CD4-positive, alpha-beta T cell treated with Interleukin-6 at 100 ng/mL for 8 hours (primary cell): ENCODE data around the gene EDEM1.
"Not testable (repeated sequence)": the region's sequence is repeated elsewhere in the genome, so short reads cannot be mapped to it uniquely, and the experiment has no call there.

Source experiments
- DNase-seq: peaks from one replicate; pipeline ENCODE4 v3.0.0-alpha.2; 2020; ENCODE audit warnings: mixed read lengths, low spot score

EDEM1 gene

GRCh38 chr3:5172018-5172417 lies 15.5 kb upstream of the EDEM1 start:
- DNase-seq = no peak

DNA sequence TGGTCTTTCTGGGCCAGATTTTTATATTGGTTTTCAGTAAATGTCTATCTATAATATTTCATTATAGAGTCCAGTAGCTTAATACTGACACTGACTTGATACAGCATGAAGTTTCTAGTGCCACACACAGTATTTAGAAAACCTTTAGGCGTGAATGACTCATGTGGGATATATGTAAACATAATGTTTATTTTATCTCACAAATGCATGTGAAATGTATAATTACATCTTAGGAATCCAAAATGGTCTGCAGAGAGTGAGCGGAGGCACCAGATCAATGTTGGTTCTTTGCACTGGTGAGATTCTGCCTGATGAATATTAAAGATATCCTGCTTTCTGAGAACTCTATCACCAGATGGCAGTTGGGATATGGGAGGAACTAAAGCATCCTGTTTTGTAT lies 8.5 kb upstream of the EDEM1 start:
- not testable (repeated sequence) for DNase-seq

GRCh38 chr3:5181469-5182141 lies 5.9 kb upstream of the EDEM1 start:
- DNase-seq = no peak

- DNase-seq = not testable (repeated sequence)
Observed at GRCh38 chr3:5183714-5184113, 3.8 kb upstream of the EDEM1 start.

GRCh38 chr3:5184499-5184898 lies 3.0 kb upstream of the EDEM1 start:
- no peak for DNase-seq

DNA sequence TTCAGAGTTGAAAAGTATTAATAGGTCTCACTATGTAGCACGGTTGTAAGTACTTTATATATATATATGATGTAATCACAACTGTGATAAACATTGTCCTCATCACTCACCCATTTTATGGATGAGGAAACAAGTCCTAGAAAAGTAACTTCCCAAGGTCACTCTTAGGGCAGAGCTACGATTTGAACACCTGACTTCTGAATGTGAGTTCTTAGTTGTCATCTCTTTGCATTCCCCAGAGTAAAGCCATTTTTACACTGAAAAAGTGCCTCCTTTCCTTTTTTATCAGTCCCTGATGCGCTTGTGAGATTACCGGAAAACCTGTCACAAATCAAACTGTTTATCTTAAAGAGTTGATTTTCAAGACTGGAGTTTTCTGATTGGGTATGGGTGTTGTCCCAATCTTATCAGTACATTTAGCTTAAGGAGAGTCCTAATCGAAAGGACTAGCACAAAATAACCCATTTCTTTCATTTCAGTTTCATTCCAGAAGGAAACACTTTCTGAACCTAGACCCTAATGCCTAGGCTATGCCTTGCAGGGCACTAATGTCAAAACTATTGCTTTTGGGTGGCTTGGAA lies 2.3 kb upstream of the EDEM1 start:
- no peak for DNase-seq

GRCh38 chr3:5186089-5186857 lies 1.2 kb upstream of the EDEM1 start:
- DNase-seq = no peak

GRCh38 chr3:5186858-5187155 lies 700 bp upstream of the EDEM1 start:
- no peak for DNase-seq

- peak; percentile 37 for DNase-seq
Observed at GRCh38 chr3:5187920-5188418, 462 bp downstream of the EDEM1 start.

DNA sequence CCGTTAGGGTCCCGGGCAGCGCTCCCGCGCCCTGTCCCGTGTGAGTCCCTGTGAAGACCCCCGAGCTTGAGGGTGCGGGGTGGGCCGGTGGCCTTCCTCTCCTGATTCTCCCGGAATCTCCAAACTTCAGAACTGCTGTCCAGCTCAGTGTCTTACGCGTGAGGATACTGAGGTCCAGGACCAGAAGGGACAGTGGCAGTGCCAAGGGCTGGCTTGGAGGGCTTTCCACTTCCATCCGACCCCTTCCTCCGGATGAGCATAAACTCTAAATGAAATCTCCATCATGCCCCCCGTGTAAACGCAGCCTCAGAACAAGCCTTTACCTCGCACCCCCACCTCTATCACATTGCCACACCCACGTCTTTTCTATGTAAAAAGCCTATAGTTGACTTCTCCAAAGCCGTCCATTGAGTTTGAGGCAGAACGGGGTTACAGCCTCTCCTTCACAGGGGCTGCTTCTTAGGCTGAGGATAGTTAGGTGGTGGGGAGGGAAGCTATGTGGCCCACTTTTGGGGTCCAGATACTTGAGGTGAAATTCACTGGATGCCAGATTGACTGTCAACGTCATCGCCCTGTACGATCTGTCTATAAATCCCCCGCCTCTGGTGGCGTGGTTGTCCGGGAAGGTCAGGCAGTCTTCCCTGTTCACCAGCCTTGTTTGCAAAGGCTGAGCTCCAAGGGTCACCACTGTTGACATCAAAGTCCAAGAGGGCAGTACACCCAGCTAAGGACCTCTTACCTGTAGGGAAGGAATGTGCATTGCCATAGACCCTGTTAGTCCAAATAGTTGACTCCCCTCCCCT lies 1.1 kb downstream of the EDEM1 start:
- peak; percentile 65 for DNase-seq

- no peak for DNase-seq
Observed at GRCh38 chr3:5190147-5190791, 2.8 kb downstream of the EDEM1 start.

- no peak for DNase-seq
Observed at GRCh38 chr3:5191555-5192304, 4.2 kb downstream of the EDEM1 start.

DNA sequence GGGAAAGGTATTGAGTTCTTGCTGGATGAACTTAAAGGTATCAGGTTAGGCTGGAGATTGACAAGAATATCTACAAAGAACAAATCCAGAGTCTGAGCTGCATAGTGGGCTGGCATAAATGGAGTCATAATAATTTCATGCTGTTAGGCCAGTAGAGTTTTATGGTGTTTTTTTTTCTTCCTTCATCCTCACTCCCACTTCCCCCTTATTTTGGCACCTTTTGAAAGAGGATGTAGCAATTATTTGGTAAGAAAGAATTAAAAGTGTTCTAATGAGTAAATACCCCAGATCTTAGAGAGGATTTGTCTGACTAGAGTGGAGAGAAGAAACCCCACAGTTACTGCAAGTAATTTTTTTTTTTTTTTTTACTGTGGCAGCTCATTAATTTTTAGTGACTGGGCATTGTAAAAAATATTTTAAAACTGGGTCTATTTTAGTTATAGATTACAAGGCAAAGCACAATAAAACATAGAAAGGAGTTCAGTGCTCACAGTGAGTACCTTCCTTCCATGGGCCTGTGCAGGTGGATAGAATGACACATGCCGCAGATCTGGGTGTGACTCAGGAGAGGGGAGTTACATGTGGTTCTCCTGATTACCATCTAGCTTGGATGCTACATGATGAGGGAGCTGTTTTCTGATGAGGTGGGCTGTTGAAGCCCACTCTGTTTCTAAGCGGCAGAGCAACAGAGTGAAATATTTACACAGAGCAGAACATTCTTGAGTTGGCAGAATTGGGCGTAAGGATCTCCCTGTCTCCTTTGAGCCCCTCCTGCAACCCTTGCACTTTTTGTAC lies 5.3 kb downstream of the EDEM1 start:
- DNase-seq = no peak

DNA sequence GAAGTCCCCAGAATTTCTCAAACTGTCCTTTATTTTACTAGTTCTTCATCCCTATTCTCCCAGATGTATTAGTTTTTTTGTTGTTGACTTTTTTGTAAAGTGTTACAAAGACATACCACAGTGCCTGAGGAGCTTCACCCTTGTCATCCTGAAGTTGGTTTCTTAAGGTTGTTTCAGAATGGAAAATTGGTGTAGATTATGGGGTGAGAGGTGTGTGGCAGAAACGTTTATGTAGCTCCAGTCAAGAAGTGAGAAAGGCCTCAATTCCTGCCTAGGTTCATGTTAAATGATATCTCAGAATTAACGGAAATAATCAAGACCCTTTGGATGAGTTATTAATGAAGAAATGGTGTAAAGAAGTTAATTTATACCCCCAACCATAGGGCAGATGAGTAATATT lies 6.8 kb downstream of the EDEM1 start:
- no peak for DNase-seq

DNA sequence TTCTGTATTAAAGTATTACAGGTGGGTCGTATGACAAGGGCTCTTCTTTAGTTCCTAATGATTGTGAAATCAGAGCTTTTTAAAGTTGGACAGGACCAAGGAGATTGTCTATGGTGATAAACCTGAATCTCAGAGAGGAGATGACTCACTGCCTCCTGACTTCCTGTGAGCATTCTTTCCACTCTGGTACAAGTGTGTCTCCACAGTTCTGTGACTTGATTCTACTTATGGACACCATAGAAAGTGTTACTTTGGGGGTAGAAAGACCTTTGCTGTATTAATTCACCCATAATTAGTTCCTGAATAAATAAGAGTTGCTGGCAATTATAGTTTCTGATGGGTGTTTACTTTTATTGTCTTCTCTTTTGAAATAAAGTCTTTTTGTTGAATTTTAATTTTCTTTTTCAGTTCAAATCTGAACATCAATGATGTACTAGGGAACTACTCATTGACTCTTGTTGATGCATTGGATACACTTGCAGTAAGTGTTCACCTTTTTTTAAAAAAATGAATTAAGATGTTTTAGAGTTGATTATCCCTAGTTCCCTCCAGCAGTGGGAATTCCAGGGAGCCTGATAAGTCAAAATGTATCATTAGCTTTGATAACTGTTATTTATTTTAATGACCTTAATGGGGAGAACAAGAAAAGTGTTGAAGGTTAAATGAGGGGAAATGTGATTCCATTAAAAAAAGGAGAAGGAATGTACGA lies 7.4 kb downstream of the EDEM1 start:
- peak; percentile 65 for DNase-seq

GRCh38 chr3:5195605-5196004 lies 8.1 kb downstream of the EDEM1 start:
- DNase-seq = peak; percentile 42

- DNase-seq = no peak
Observed at GRCh38 chr3:5197022-5197421, 9.5 kb downstream of the EDEM1 start.

- peak; percentile 75 for DNase-seq
Observed at GRCh38 chr3:5197470-5198312, 10.2 kb downstream of the EDEM1 start.

- DNase-seq = no peak
Observed at GRCh38 chr3:5198313-5198677, 10.8 kb downstream of the EDEM1 start.
